A549 (cell line): ENCODE data around the gene MYPOP. TPM values are rescaled to one million over a fixed set of nuclear protein-coding genes. Genes with fewer than 3 reads are reported as not detected.
A peak's percentile ranks its signal among the peaks of the same experiment; 100 is the strongest.

Source experiments
- ATAC-seq, 2 experiments: fragments of 200-7000 bp in 1 of 2; fragments of >200 bp in 1 of 2; cut with Nextera tagmentation in 1 of 2; cut with Tn5 transposase in 1 of 2; 3 replicates each; pipeline versions ENCODE4 v1.8.0 to v1.9.1; 2018 to 2020; ENCODE audit warnings: mild to moderate bottlenecking in 1 of 2, moderate library complexity in 1 of 2
- CTCF ChIA-PET: fragments of 300-600 bp; sonication (Branson Sonifier 250); formaldehyde crosslinking; extraction: SDS; loops from one replicate; lab custom pipeline; 2021; ENCODE audit warnings: antibody characterized with exemption, inconsistent platforms; lab: Yijun Ruan, JAX
- POLR2A ChIA-PET: fragments of 350-600 bp; formaldehyde crosslinking; extraction: SDS; loops from one replicate; lab custom pipeline; 2021; ENCODE audit warnings: antibody characterized with exemption, inconsistent platforms; lab: Yijun Ruan, JAX
- DNase-seq, 2 experiments: peaks; one replicate each; pipeline versions ENCODE4 v3.0.0 to v3.0.0-alpha.2; 2011 to 2016; ENCODE audit warnings: low read depth in 1 of 2, low spot score in 1 of 2
- FAIRE-seq: peaks from 2 replicates; lab custom pipeline; 2011; peaks lifted over from hg19 to GRCh38; lab: Jason Lieb, UNC
- H3K27ac ChIP-seq, 2 experiments: fragments of >200 bp; sonication (Bioruptor Twin); formaldehyde crosslinking; 3 replicates each; pipeline ENCODE4 v1.5.1; 2016 to 2017
- H3K4me1 ChIP-seq: fragments of >200 bp; sonication (Bioruptor Twin); formaldehyde crosslinking; 3 replicates; pipeline ENCODE4 v1.6.1; 2016
- H3K4me2 ChIP-seq: fragments of >200 bp; sonication (Bioruptor Twin); formaldehyde crosslinking; 3 replicates; pipeline ENCODE4 v1.6.1; 2016
- H3K4me3 ChIP-seq: fragments of >200 bp; sonication (Bioruptor Twin); formaldehyde crosslinking; 3 replicates; pipeline ENCODE4 v1.5.1; 2016
- H3K9me3 ChIP-seq: fragments of >200 bp; sonication (Bioruptor Twin); formaldehyde crosslinking; 3 replicates; pipeline ENCODE4 v1.6.1; 2016
- CBX8 ChIP-seq: fragments of 200-600 bp; sonication (generic); IDR thresholded peaks from 2 replicates; pipeline ENCODE4 v1.6.1; 2016
- CTCF ChIP-seq: fragments of >200 bp; sonication (Bioruptor Twin); formaldehyde crosslinking; IDR thresholded peaks from 3 replicates; pipeline ENCODE4 v1.5.1; 2016
- E2F6 ChIP-seq: IDR thresholded peaks from 2 replicates; pipeline ENCODE4 v1.6.1; 2012; ENCODE audit warnings: low read depth, borderline replicate concordance
- EHMT2 ChIP-seq: fragments of 200-600 bp; sonication (generic); IDR thresholded peaks from 2 replicates; pipeline ENCODE4 v1.6.1; 2016; ENCODE audit warnings: antibody characterized with exemption, low read depth, mild to moderate bottlenecking, moderate library complexity
- FOSL2 ChIP-seq, 2 experiments: fragments of 450-650 bp in 1 of 2; fragments of >200 bp in 1 of 2; sonication (Bioruptor Twin) in 1 of 2; formaldehyde crosslinking; IDR thresholded peaks; 2 replicates each; pipeline versions ENCODE4 v1.5.0 to v1.6.1; 2016 to 2020; ENCODE audit warnings: mild to moderate bottlenecking in 1 of 2, moderate library complexity in 1 of 2
- HMGXB4 ChIP-seq: fragments of 250-450 bp; sonication (Bioruptor Pico); IDR thresholded peaks from 2 replicates; pipeline ENCODE4 v1.5.0; 2021; ENCODE audit warnings: mild to moderate bottlenecking, moderate library complexity, borderline replicate concordance
- PBX3 ChIP-seq: IDR thresholded peaks from 2 replicates; pipeline ENCODE4 v1.6.1; 2012
- POLR2AphosphoS2 ChIP-seq: conservative IDR thresholded peaks from 2 replicates; pipeline ENCODE4 v1.6.1; 2012; ENCODE audit warnings: low read length, improper control_type of control experiment, inconsistent platforms
- USF2 ChIP-seq: fragments of 450-650 bp; IDR thresholded peaks from 2 replicates; pipeline ENCODE4 v1.6.1; 2014; ENCODE audit warnings: antibody characterized with exemption
- ZSCAN20 ChIP-seq: fragments of 250-450 bp; sonication (Bioruptor Pico); IDR thresholded peaks from 2 replicates; pipeline ENCODE4 v1.8.0; 2022; ENCODE audit warnings: mild to moderate bottlenecking, moderate library complexity
- WGBS: methylation state at CpG from one replicate; pipeline ENCODE4 v1.1.6; 2017; ENCODE audit errors: missing lambda C conversion rate; 5-methylcytosine and 5-hydroxymethylcytosine counted together
- polyA plus RNA-seq, 4 experiments: library from polyadenylated mRNA; depleted of rRNA in 3 of 4; stranded (reverse); fragments of >200 nt; fragmentation: RNase III in 1 of 4; extraction: RNeasy Plus Mini Kit Qiagen cat#74134 plus additional on column Dnase treatment in 1 of 4; gene quantifications; 2 replicates in 3 of 4; 3 replicates in 1 of 4; pipeline ENCODE4 v1.2.3, GENCODE V29; 2011 to 2017

The MYPOP gene
- polyA plus RNA-seq, 2 of the 4 experiments (the other 2 are of a cell fraction): 2.1 to 10.5 TPM

- TF ChIP-seq CBX8 (no peak), PBX3 (no peak), EHMT2 (no peak), POLR2AphosphoS2 (no peak)
- TF ChIP-seq, all 56 proteins: peak for 0
These were observed 22.4 kb downstream of the MYPOP start (continued) for GRCh38 chr19:45879971-45880370.

- DNase-seq: no peak
- Histone ChIP-seq H3K4me1 (peaks cover 28% of the 10 kb centered on the region), H3K9me3 (no peaks in the 10 kb centered on the region), H3K27ac (peak overlapping the region in 1 of 2 experiments; percentile 25; a peak in 3 of 6 replicates), H3K4me2 (no peak overlapping the region), H3K4me3 (no peak overlapping the region)
- ATAC-seq: no peak
- TF ChIP-seq E2F6 (no peak), HMGXB4 (CRISPR knock-in tag) (no peak), USF2 (no peak), ZSCAN20 (no peak)
- FAIRE-seq: no peak
- ChIA-PET CTCF (interaction anchor here (0.7 to 12.8 kb wide), 5 partner anchors 11 to 154 kb away, joined by 3 to 315 read pairs (median 3); partner anchors contain the start of genes FOXA3, RSPH6A and SYMPK), POLR2A (no interaction called here)
- WGBS: 93% methylated on average over 8 of the region's 8 CpGs
These were observed 23.4 kb downstream of the MYPOP start for GRCh38 chr19:45879055-45879454.

GRCh38 chr19:45878043-45878794 is 24.2 kb downstream of the MYPOP start:
- ChIA-PET CTCF (interaction anchor here (9.0 to 12.8 kb wide), 2 partner anchors 10 to 62 kb away, joined by 151 to 315 read pairs; partner anchors contain the start of genes FOXA3, RSPH6A and SYMPK), POLR2A (no interaction called here)
- no peak for FAIRE-seq
- ATAC-seq: no peak
- TF ChIP-seq CTCF (no peak), FOSL2 (IDR thresholded peaks at IDR 0.05) (no peak), FOSL2 (CRISPR knock-in tag; IDR thresholded peaks at IDR 0.05) (0 out of 2 replicates have a peak, but pooled peaks have one; percentile 9)
- H3K27ac ChIP-seq: peak overlapping the region in 1 of 2 experiments; percentile 25; a peak in 3 of 6 replicates
- no peak overlapping the region for H3K4me2 ChIP-seq
- no peak for DNase-seq
- peaks cover 21% of the 10 kb centered on the region for H3K4me1 ChIP-seq
- 60% methylated on average over 11 of the region's 11 CpGs for WGBS
- H3K9me3 ChIP-seq: no peaks in the 10 kb centered on the region
- H3K4me3 ChIP-seq: no peak overlapping the region
